HFFc6 (cell line): ENCODE data around the gene CEACAM5. TPM values are rescaled to one million over a fixed set of nuclear protein-coding genes. Genes with fewer than 3 reads are reported as not detected.

Experiments used
- DNase-seq: peaks from one replicate; pipeline ENCODE4 v3.0.0-alpha.2; 2018
- H3K27ac Mint-ChIP-seq: 2 replicates; pipeline ENCODE4 v1.8.0; 2020; ENCODE audit warnings: mild to moderate bottlenecking, mixed read lengths
- H3K27me3 Mint-ChIP-seq: 2 replicates; pipeline ENCODE4 v1.8.0; 2021; ENCODE audit warnings: mild to moderate bottlenecking, moderate library complexity, mixed read lengths; ENCODE audit not compliant: insufficient read depth
- H3K36me3 Mint-ChIP-seq: 2 replicates; pipeline ENCODE4 v1.8.0; 2021; ENCODE audit warnings: low read depth, mixed read lengths
- H3K4me1 Mint-ChIP-seq: 2 replicates; pipeline ENCODE4 v1.8.0; 2020; ENCODE audit warnings: low read depth, mixed read lengths
- H3K4me3 Mint-ChIP-seq: 2 replicates; pipeline ENCODE4 v1.8.0; 2020; ENCODE audit warnings: mild to moderate bottlenecking, moderate library complexity, mixed read lengths
- H3K9me3 Mint-ChIP-seq: 2 replicates; pipeline ENCODE4 v1.8.0; 2020; ENCODE audit warnings: mild to moderate bottlenecking, mixed read lengths
- CTCF ChIP-seq: fragments of 200-600 bp; sonication (generic); IDR thresholded peaks from 2 replicates; pipeline ENCODE4 v1.5.0; 2021; ENCODE audit warnings: antibody characterized with exemption, mild to moderate bottlenecking
- total RNA-seq, 6 experiments: library from RNA; stranded (reverse); fragmentation: NEBNext Ultra II Directional; extraction: Animal tissue kit (Norgen Biotek cat#: 25700); gene quantifications; 2 replicates in 1 of 6; 3 replicates in 5 of 6; pipeline ENCODE4 v1.2.3, GENCODE V29; 2021

The CEACAM5 gene
- total RNA-seq, 6 experiments from 2014 or later = 0.31 TPM; not detected in 5

GRCh38 chr19:41696402-41697197 lies 11.8 kb upstream of the CEACAM5 start:
- H3K36me3 Mint-ChIP-seq = no peaks in the 10 kb centered on the region
- H3K9me3 Mint-ChIP-seq = no peaks in the 10 kb centered on the region
- H3K27ac Mint-ChIP-seq = no peak overlapping the region
- peaks cover 9% of the 10 kb centered on the region for H3K27me3 Mint-ChIP-seq
- no peak for TF ChIP-seq CTCF
- H3K4me3 Mint-ChIP-seq = no peak overlapping the region
- peaks cover 1% of the 10 kb centered on the region for H3K4me1 Mint-ChIP-seq
- DNase-seq = no peak

- no peak overlapping the region for H3K4me3 Mint-ChIP-seq
- DNase-seq = no peak
- no peak for TF ChIP-seq CTCF
- H3K27ac Mint-ChIP-seq = no peak overlapping the region
- no peaks in the 10 kb centered on the region for H3K36me3 Mint-ChIP-seq
- H3K4me1 Mint-ChIP-seq = peaks cover 9% of the 10 kb centered on the region
- H3K9me3 Mint-ChIP-seq = no peaks in the 10 kb centered on the region
- H3K27me3 Mint-ChIP-seq = peaks cover 9% of the 10 kb centered on the region
Observed at GRCh38 chr19:41697198-41697855, 11.1 kb upstream of the CEACAM5 start.

- Mint-ChIP-seq H3K4me1 (peaks cover 12% of the 10 kb centered on the region), H3K27ac (no peak overlapping the region), H3K9me3 (no peaks in the 10 kb centered on the region), H3K27me3 (peaks cover 6% of the 10 kb centered on the region), H3K4me3 (no peak overlapping the region), H3K36me3 (no peaks in the 10 kb centered on the region)
- TF ChIP-seq CTCF = no peak
- no peak for DNase-seq
Observed at GRCh38 chr19:41698746-41699230, 9.6 kb upstream of the CEACAM5 start.

GRCh38 chr19:41699231-41699967 lies 9.0 kb upstream of the CEACAM5 start:
- Mint-ChIP-seq H3K27me3 (peaks cover 6% of the 10 kb centered on the region), H3K36me3 (no peaks in the 10 kb centered on the region), H3K27ac (no peak overlapping the region), H3K4me1 (peaks cover 12% of the 10 kb centered on the region), H3K4me3 (no peak overlapping the region), H3K9me3 (no peaks in the 10 kb centered on the region)
- TF ChIP-seq CTCF = no peak
- DNase-seq = no peak

- Mint-ChIP-seq H3K27ac (no peak overlapping the region), H3K27me3 (peaks cover 6% of the 10 kb centered on the region), H3K4me3 (no peak overlapping the region), H3K4me1 (peaks cover 12% of the 10 kb centered on the region), H3K9me3 (no peaks in the 10 kb centered on the region), H3K36me3 (no peaks in the 10 kb centered on the region)
- no peak for TF ChIP-seq CTCF
- DNase-seq = no peak
Observed at GRCh38 chr19:41699968-41700323, 8.5 kb upstream of the CEACAM5 start.
